HUES48 (cell line): ENCODE measurements around the gene SKA1.

Source experiments
- H3K27ac ChIP-seq: one replicate; pipeline ENCODE4 v1.7.0; 2013; ENCODE audit warnings: low read depth, low read length, inconsistent platforms
- H3K27me3 ChIP-seq: 2 replicates; pipeline ENCODE4 v1.6.1; 2013; ENCODE audit warnings: mild to moderate bottlenecking, low read length; ENCODE audit not compliant: control insufficient read depth, insufficient read depth
- H3K36me3 ChIP-seq: 2 replicates; pipeline ENCODE4 v1.6.1; 2013; ENCODE audit warnings: low read length; ENCODE audit not compliant: control insufficient read depth, insufficient read depth
- H3K4me1 ChIP-seq: 2 replicates; pipeline ENCODE4 v1.6.1; 2013; ENCODE audit warnings: mild to moderate bottlenecking, low read length; ENCODE audit not compliant: control insufficient read depth, insufficient read depth
- H3K4me3 ChIP-seq: 2 replicates; pipeline ENCODE4 v1.5.1; 2013; ENCODE audit warnings: mild to moderate bottlenecking, low read depth, low read length
- H3K9ac ChIP-seq: 2 replicates; pipeline ENCODE4 v1.6.1; 2013; ENCODE audit warnings: mild to moderate bottlenecking, low read depth, low read length, moderate library complexity
- H3K9me3 ChIP-seq: 2 replicates; pipeline ENCODE4 v1.6.1; 2013; ENCODE audit warnings: low read length; ENCODE audit not compliant: control insufficient read depth, insufficient read depth

SKA1 gene

GRCh38 chr18:50356036-50356945 is 18.6 kb upstream of the SKA1 start:
- H3K9ac ChIP-seq, result no peak overlapping the region
- no peak overlapping the region for H3K4me3 ChIP-seq
- no peaks in the 10 kb centered on the region; the same call in 1 of the 2 replicates for H3K27me3 ChIP-seq
- H3K36me3 ChIP-seq, result no peaks in the 10 kb centered on the region
- no peaks in the 10 kb centered on the region for H3K9me3 ChIP-seq
- no peaks in the 10 kb centered on the region for H3K4me1 ChIP-seq
- H3K27ac ChIP-seq, result no peak overlapping the region

- no peaks in the 10 kb centered on the region for H3K4me1 ChIP-seq
These were observed 16.0 kb upstream of the SKA1 start for GRCh38 chr18:50358844-50359243.

GRCh38 chr18:50359806-50360205 is 15.0 kb upstream of the SKA1 start:
- Histone ChIP-seq H3K9me3 (no peaks in the 10 kb centered on the region), H3K4me1 (no peaks in the 10 kb centered on the region), H3K9ac (no peak overlapping the region), H3K4me3 (no peak overlapping the region), H3K36me3 (no peaks in the 10 kb centered on the region), H3K27ac (no peak overlapping the region), H3K27me3 (no peaks in the 10 kb centered on the region)

More at GRCh38 chr18:50358844-50359243, 16.0 kb upstream of the SKA1 start:
- Histone ChIP-seq H3K27me3 (no peaks in the 10 kb centered on the region), H3K9me3 (no peaks in the 10 kb centered on the region), H3K4me3 (no peak overlapping the region), H3K9ac (no peak overlapping the region), H3K27ac (no peak overlapping the region), H3K36me3 (no peaks in the 10 kb centered on the region)

GRCh38 chr18:50360611-50361010 is 14.2 kb upstream of the SKA1 start:
- Histone ChIP-seq H3K27me3 (no peaks in the 10 kb centered on the region), H3K27ac (no peak overlapping the region), H3K9me3 (no peaks in the 10 kb centered on the region), H3K4me3 (no peak overlapping the region), H3K4me1 (no peaks in the 10 kb centered on the region), H3K9ac (no peak overlapping the region), H3K36me3 (no peaks in the 10 kb centered on the region)

GRCh38 chr18:50369672-50370071 is 5.2 kb upstream of the SKA1 start:
- Histone ChIP-seq H3K9ac (no peak overlapping the region), H3K4me3 (no peak overlapping the region), H3K36me3 (no peaks in the 10 kb centered on the region), H3K9me3 (peaks cover 9% of the 10 kb centered on the region; the same call in 1 of the 2 replicates), H3K27ac (no peak overlapping the region), H3K4me1 (peaks cover 5% of the 10 kb centered on the region), H3K27me3 (no peaks in the 10 kb centered on the region)

GRCh38 chr18:50372743-50373142 is 2.1 kb upstream of the SKA1 start:
- H3K36me3 ChIP-seq, result peaks cover 18% of the 10 kb centered on the region
- H3K9ac ChIP-seq, result no peak overlapping the region
- no peak overlapping the region for H3K4me3 ChIP-seq
- H3K4me1 ChIP-seq, result peaks cover 12% of the 10 kb centered on the region
- no peaks in the 10 kb centered on the region for H3K27me3 ChIP-seq
- H3K27ac ChIP-seq, result no peak overlapping the region
- peaks cover 9% of the 10 kb centered on the region; the same call in 1 of the 2 replicates for H3K9me3 ChIP-seq

GRCh38 chr18:50373561-50374219 is 1.2 kb upstream of the SKA1 start:
- Histone ChIP-seq H3K27ac (no peak overlapping the region), H3K4me1 (peaks cover 12% of the 10 kb centered on the region), H3K4me3 (no peak overlapping the region), H3K9me3 (peaks cover 9% of the 10 kb centered on the region; the same call in 1 of the 2 replicates), H3K36me3 (peaks cover 22% of the 10 kb centered on the region), H3K9ac (no peak overlapping the region), H3K27me3 (no peaks in the 10 kb centered on the region)

GRCh38 chr18:50374220-50374752 is 560 bp upstream of the SKA1 start:
- H3K36me3 ChIP-seq, result peaks cover 27% of the 10 kb centered on the region
- H3K27ac ChIP-seq, result peak overlapping the region; percentile 89
- peaks cover 9% of the 10 kb centered on the region; the same call in 1 of the 2 replicates for H3K9me3 ChIP-seq
- peak overlapping the region; percentile 56 for H3K4me3 ChIP-seq
- peak overlapping the region; percentile 44; the same call in 1 of the 2 replicates for H3K9ac ChIP-seq
- no peaks in the 10 kb centered on the region for H3K27me3 ChIP-seq
- peaks cover 12% of the 10 kb centered on the region for H3K4me1 ChIP-seq

GRCh38 chr18:50377061-50377798 is 2.4 kb downstream of the SKA1 start:
- Histone ChIP-seq H3K36me3 (peaks cover 46% of the 10 kb centered on the region), H3K9ac (no peak overlapping the region), H3K27ac (no peak overlapping the region), H3K4me3 (no peak overlapping the region), H3K27me3 (no peaks in the 10 kb centered on the region), H3K4me1 (peaks cover 12% of the 10 kb centered on the region), H3K9me3 (no peaks in the 10 kb centered on the region)

GRCh38 chr18:50388988-50389387 is 14.1 kb downstream of the SKA1 start:
- H3K27ac ChIP-seq, result no peak overlapping the region
- peaks cover 42% of the 10 kb centered on the region for H3K36me3 ChIP-seq
- H3K27me3 ChIP-seq, result no peaks in the 10 kb centered on the region
- no peaks in the 10 kb centered on the region for H3K9me3 ChIP-seq
- no peak overlapping the region for H3K9ac ChIP-seq
- H3K4me1 ChIP-seq, result no peaks in the 10 kb centered on the region
- H3K4me3 ChIP-seq, result no peak overlapping the region
